SK-N-SH treated with all-trans-retinoic acid at 6 μM for 48 hours (cell line): ENCODE measurements around the gene KLLN.
"Not testable (repeated sequence)": the region's sequence is repeated elsewhere in the genome, so short reads cannot be mapped to it uniquely, and the experiment has no call there.

ENCODE experiments used
- ATAC-seq: fragments of 200-7000 bp; cut with Tn5 transposase; 3 replicates; pipeline ENCODE4 v1.9.1; 2020; ENCODE audit warnings: mild to moderate bottlenecking, moderate library complexity
- ARNTL ChIP-seq: fragments of 450-650 bp; formaldehyde crosslinking; IDR thresholded peaks from 2 replicates; pipeline ENCODE4 v1.5.0; 2020; ENCODE audit warnings: low read depth, mild to moderate bottlenecking, moderate library complexity, borderline replicate concordance
- BACH2 ChIP-seq: fragments of 250-450 bp; sonication (Bioruptor Pico); IDR thresholded peaks from 2 replicates; pipeline ENCODE4 v1.9.0; 2021; ENCODE audit warnings: mild to moderate bottlenecking, borderline replicate concordance
- CREB5 ChIP-seq: fragments of 250-450 bp; sonication (Bioruptor Pico); IDR thresholded peaks from 2 replicates; pipeline ENCODE4 v1.5.1; 2020; ENCODE audit warnings: low read depth, mild to moderate bottlenecking, moderate library complexity
- CSDC2 ChIP-seq: fragments of 250-450 bp; sonication (Bioruptor Pico); IDR thresholded peaks from 2 replicates; pipeline ENCODE4 v1.5.0; 2020; ENCODE audit warnings: mild to moderate bottlenecking, moderate library complexity
- CSRNP3 ChIP-seq: fragments of 250-450 bp; sonication (Bioruptor Pico); IDR thresholded peaks from 2 replicates; pipeline ENCODE4 v1.5.1; 2021; ENCODE audit warnings: mild to moderate bottlenecking, moderate library complexity
- ESRRG ChIP-seq: fragments of 250-450 bp; sonication (Bioruptor Pico); IDR thresholded peaks from 2 replicates; pipeline ENCODE4 v1.6.1; 2021; ENCODE audit warnings: mild to moderate bottlenecking
- OSR1 ChIP-seq: fragments of 250-450 bp; sonication (Bioruptor Pico); IDR thresholded peaks from 2 replicates; pipeline ENCODE4 v1.8.0; 2022; ENCODE audit warnings: moderate library complexity, mild to moderate bottlenecking, inconsistent platforms
- POU6F1 ChIP-seq: fragments of 250-450 bp; sonication (Bioruptor Pico); IDR thresholded peaks from 2 replicates; pipeline ENCODE4 v1.8.0; 2021; ENCODE audit warnings: low read depth, mild to moderate bottlenecking, moderate library complexity, borderline replicate concordance
- PPARA ChIP-seq: fragments of 250-450 bp; sonication (Bioruptor Pico); IDR thresholded peaks from 2 replicates; pipeline ENCODE4 v1.5.0; 2020; ENCODE audit warnings: mild to moderate bottlenecking, borderline replicate concordance
- RARB ChIP-seq: fragments of 250-450 bp; sonication (Bioruptor Pico); IDR thresholded peaks from 2 replicates; pipeline ENCODE4 v1.8.0; 2021; ENCODE audit warnings: mild to moderate bottlenecking, moderate library complexity
- SNAI2 ChIP-seq: fragments of 250-450 bp; sonication (Bioruptor Pico); IDR thresholded peaks from 2 replicates; pipeline ENCODE4 v1.5.0; 2020; ENCODE audit warnings: mild to moderate bottlenecking, moderate library complexity
- TCF4 ChIP-seq: fragments of 250-450 bp; sonication (Bioruptor Pico); IDR thresholded peaks from 2 replicates; pipeline ENCODE4 v1.8.0; 2021; ENCODE audit warnings: mild to moderate bottlenecking, moderate library complexity, borderline replicate concordance
- TOX ChIP-seq: fragments of 250-450 bp; sonication (Bioruptor Pico); IDR thresholded peaks from 2 replicates; pipeline ENCODE4 v1.8.0; 2021; ENCODE audit warnings: mild to moderate bottlenecking, moderate library complexity, borderline replicate concordance
- TSHZ2 ChIP-seq: fragments of 250-450 bp; sonication (Bioruptor Pico); IDR thresholded peaks from 2 replicates; pipeline ENCODE4 v1.5.0; 2020; ENCODE audit warnings: mild to moderate bottlenecking, moderate library complexity
- ZC3H10 ChIP-seq: fragments of 250-450 bp; sonication (Bioruptor Pico); IDR thresholded peaks from 2 replicates; pipeline ENCODE4 v1.5.1; 2021; ENCODE audit warnings: mild to moderate bottlenecking, moderate library complexity
- ZFP3 ChIP-seq: fragments of 250-450 bp; sonication (Bioruptor Pico); IDR thresholded peaks from 2 replicates; pipeline ENCODE4 v1.5.0; 2020; ENCODE audit warnings: mild to moderate bottlenecking, moderate library complexity
- ZFP30 ChIP-seq: fragments of 450-650 bp; formaldehyde crosslinking; IDR thresholded peaks from 2 replicates; pipeline ENCODE4 v1.5.0; 2022; ENCODE audit warnings: mild to moderate bottlenecking, moderate library complexity
- ZNF565 ChIP-seq: fragments of 450-650 bp; formaldehyde crosslinking; conservative IDR thresholded peaks from 2 replicates; pipeline ENCODE4 v1.5.0; 2020; ENCODE audit warnings: low read depth, mild to moderate bottlenecking, moderate library complexity
- ZNF70 ChIP-seq: fragments of 450-650 bp; formaldehyde crosslinking; IDR thresholded peaks from 2 replicates; pipeline ENCODE4 v1.5.0; 2020; ENCODE audit warnings: mild to moderate bottlenecking, moderate library complexity
- ZNF8 ChIP-seq: fragments of 450-650 bp; formaldehyde crosslinking; IDR thresholded peaks from 2 replicates; pipeline ENCODE4 v1.5.0; 2020; ENCODE audit warnings: mild to moderate bottlenecking, moderate library complexity

Gene KLLN

GRCh38 chr10:87860156-87860795 lies 3.1 kb downstream of the KLLN start (continued):
- TF ChIP-seq ZNF565 (CRISPR knock-in tag) (no peak), SNAI2 (CRISPR knock-in tag) (no peak), ZFP3 (no peak), ARNTL (CRISPR knock-in tag) (no peak), ESRRG (CRISPR knock-in tag) (no peak), ZNF8 (CRISPR knock-in tag) (no peak), OSR1 (CRISPR knock-in tag) (no peak), RARB (CRISPR knock-in tag) (no peak), CREB5 (CRISPR knock-in tag) (no peak), TCF4 (CRISPR knock-in tag) (no peak), ZNF70 (CRISPR knock-in tag) (no peak), BACH2 (no peak), POU6F1 (CRISPR knock-in tag) (no peak)

- not testable (repeated sequence) for ATAC-seq
Observed at GRCh38 chr10:87855665-87856064, 7.7 kb downstream of the KLLN start.

- ATAC-seq = not testable (repeated sequence)
Observed at GRCh38 chr10:87855247-87855646, 8.1 kb downstream of the KLLN start.

- TF ChIP-seq ZC3H10 (CRISPR knock-in tag) (no peak), ZNF70 (CRISPR knock-in tag) (no peak), ESRRG (CRISPR knock-in tag) (no peak), SNAI2 (CRISPR knock-in tag) (no peak), BACH2 (no peak), TOX (CRISPR knock-in tag) (no peak), CSRNP3 (no peak), ZFP30 (CRISPR knock-in tag) (no peak), POU6F1 (CRISPR knock-in tag) (no peak), ARNTL (CRISPR knock-in tag) (no peak)
- ATAC-seq = no peak
Observed at GRCh38 chr10:87852089-87852488, 11.2 kb downstream of the KLLN start.

- no peak for TF ChIP-seq PPARA (CRISPR knock-in tag)
- no peak for TF ChIP-seq CSDC2 (CRISPR knock-in tag)
- TF ChIP-seq ZNF565 (CRISPR knock-in tag) = no peak
- no peak for TF ChIP-seq TSHZ2 (CRISPR knock-in tag)
- TF ChIP-seq RARB (CRISPR knock-in tag) = no peak
- no peak for TF ChIP-seq SNAI2 (CRISPR knock-in tag)
- TF ChIP-seq TOX (CRISPR knock-in tag) = no peak
- TF ChIP-seq TCF4 (CRISPR knock-in tag) = no peak
- TF ChIP-seq ESRRG (CRISPR knock-in tag) = no peak
- ATAC-seq = peak; percentile 96
Observed at GRCh38 chr10:87850742-87851205, 12.6 kb downstream of the KLLN start.
